Liver (tissue), 9 donors: Measurements from ENCODE around the gene CSMD2. TPM values are rescaled to one million over a fixed set of nuclear protein-coding genes. Genes with fewer than 3 reads are reported as not detected.

Experiments
- DNase-seq: peaks from one replicate; pipeline ENCODE4 v3.0.0-alpha.2; 2017; ENCODE audit warnings: low spot score
- H3K27ac ChIP-seq, 2 donors: one replicate each; pipeline ENCODE4 v1.7.0; 2013; ENCODE audit warnings: inconsistent platforms in 2 of 2, low read length in 2 of 2, control low read depth in 1 of 2, low read depth in 1 of 2, mild to moderate bottlenecking in 1 of 2
- H3K27me3 ChIP-seq, 4 donors: one replicate each; pipeline versions ENCODE4 v1.6.1 to v1.7.0; 2013; ENCODE audit warnings: low read length in 3 of 4, inconsistent platforms in 1 of 4, mild to moderate bottlenecking in 1 of 4, moderate library complexity in 1 of 4; ENCODE audit not compliant: control insufficient read depth in 4 of 4, insufficient read depth in 4 of 4
- H3K36me3 ChIP-seq, 4 donors: one replicate each; pipeline versions ENCODE4 v1.6.1 to v1.7.0; 2013; ENCODE audit warnings: low read length in 3 of 4, mild to moderate bottlenecking in 3 of 4, low read depth in 1 of 4, moderate library complexity in 1 of 4; ENCODE audit not compliant: control insufficient read depth in 4 of 4, insufficient read depth in 3 of 4
- H3K4me1 ChIP-seq, 4 donors: one replicate each; pipeline versions ENCODE4 v1.6.1 to v1.7.0; 2013; ENCODE audit warnings: low read length in 3 of 4, mild to moderate bottlenecking in 3 of 4, moderate library complexity in 1 of 4; ENCODE audit not compliant: control insufficient read depth in 4 of 4, insufficient read depth in 4 of 4
- H3K4me3 ChIP-seq, 3 donors: one replicate each; pipeline versions ENCODE4 v1.6.1 to v1.7.0; 2013; ENCODE audit warnings: low read length in 3 of 3, control low read depth in 1 of 3, low read depth in 1 of 3, mild to moderate bottlenecking in 1 of 3
- H3K9ac ChIP-seq, 2 donors: one replicate each; pipeline ENCODE4 v1.7.0; 2013; ENCODE audit warnings: low read length in 2 of 2, mild to moderate bottlenecking in 2 of 2, moderate library complexity in 2 of 2, control low read depth in 1 of 2, low read depth in 1 of 2
- H3K9me3 ChIP-seq, 4 donors: one replicate each; pipeline versions ENCODE4 v1.6.1 to v1.7.0; 2013; ENCODE audit warnings: low read length in 3 of 4; ENCODE audit not compliant: control insufficient read depth in 4 of 4
- ATF3 ChIP-seq: IDR thresholded peaks from 2 replicates; pipeline ENCODE4 v1.6.1; 2016; ENCODE audit warnings: antibody characterized with exemption
- CTCF ChIP-seq: fragments of 150-350 bp; IDR thresholded peaks from 2 replicates; pipeline ENCODE4 v1.5.1; 2017; ENCODE audit warnings: improper control_type of control experiment, low read depth, low read length; ENCODE audit not compliant: missing input control
- EGR1 ChIP-seq, 2 donors: IDR thresholded peaks; 2 replicates each; pipeline ENCODE4 v1.6.1; 2016 to 2018; ENCODE audit warnings: antibody characterized with exemption in 2 of 2, low read depth in 2 of 2
- FOXA1 ChIP-seq: IDR thresholded peaks from 2 replicates; pipeline ENCODE4 v1.6.1; 2016; ENCODE audit warnings: antibody characterized with exemption
- FOXA2 ChIP-seq: IDR thresholded peaks from 2 replicates; pipeline ENCODE4 v1.6.1; 2016; ENCODE audit warnings: antibody characterized with exemption
- GABPA ChIP-seq, 2 donors: IDR thresholded peaks in 1 of 2; conservative IDR thresholded peaks in 1 of 2; 2 replicates each; pipeline ENCODE4 v1.6.1; 2016; ENCODE audit warnings: antibody characterized with exemption in 2 of 2, mild to moderate bottlenecking in 1 of 2, moderate library complexity in 1 of 2
- HNF4A ChIP-seq, 2 donors: conservative IDR thresholded peaks; 2 replicates each; pipeline ENCODE4 v1.6.1; 2016; ENCODE audit warnings: antibody characterized with exemption in 2 of 2, mild to moderate bottlenecking in 2 of 2
- HNF4G ChIP-seq: IDR thresholded peaks from 2 replicates; pipeline ENCODE4 v1.6.1; 2016; ENCODE audit warnings: antibody characterized with exemption
- JUND ChIP-seq, 2 donors: IDR thresholded peaks; 2 replicates each; pipeline ENCODE4 v1.6.1; 2016; ENCODE audit warnings: antibody characterized with exemption in 2 of 2
- MAX ChIP-seq: IDR thresholded peaks from 2 replicates; pipeline ENCODE4 v1.6.1; 2016; ENCODE audit warnings: antibody characterized with exemption
- NR2F2 ChIP-seq: IDR thresholded peaks from 2 replicates; pipeline ENCODE4 v1.6.1; 2016; ENCODE audit warnings: antibody characterized with exemption
- RAD21 ChIP-seq, 2 donors: IDR thresholded peaks; 2 replicates each; pipeline ENCODE4 v1.6.1; 2016; ENCODE audit warnings: antibody characterized with exemption in 2 of 2, mild to moderate bottlenecking in 2 of 2
- REST ChIP-seq: IDR thresholded peaks from 2 replicates; pipeline ENCODE4 v1.6.1; 2016; ENCODE audit warnings: antibody characterized with exemption, mild to moderate bottlenecking
- RXRA ChIP-seq, 2 donors: IDR thresholded peaks; 2 replicates each; pipeline ENCODE4 v1.6.1; 2017 to 2018; ENCODE audit warnings: antibody characterized with exemption in 2 of 2, mild to moderate bottlenecking in 1 of 2
- SP1 ChIP-seq: IDR thresholded peaks from 2 replicates; pipeline ENCODE4 v1.6.1; 2018; ENCODE audit warnings: antibody characterized with exemption, mild to moderate bottlenecking
- TAF1 ChIP-seq: conservative IDR thresholded peaks from 2 replicates; pipeline ENCODE4 v1.6.1; 2016; ENCODE audit warnings: antibody characterized with exemption, mild to moderate bottlenecking
- YY1 ChIP-seq: IDR thresholded peaks from 2 replicates; pipeline ENCODE4 v1.6.1; 2016; ENCODE audit warnings: antibody characterized with exemption, mild to moderate bottlenecking
- ZBTB33 ChIP-seq: IDR thresholded peaks from 2 replicates; pipeline ENCODE4 v1.6.1; 2016; ENCODE audit warnings: antibody characterized with exemption
- WGBS: extraction: QIAGEN DNeasy Blood & Tissue Kit; methylation state at CpG from one replicate; pipeline ENCODE4 v1.1.7; 2013; 5-methylcytosine and 5-hydroxymethylcytosine counted together
- polyA plus RNA-seq, 2 donors: library from polyadenylated mRNA; stranded (reverse) in 1 of 2; unstranded in 1 of 2; fragments of 200-250 nt in 1 of 2; fragments of >200 nt in 1 of 2; fragmentation: Nextera tagmentation in 1 of 2; extraction: Ambion mirVana in 1 of 2; gene quantifications; one replicate each; pipeline versions ENCODE4 v1.2.1 to v1.2.3, GENCODE V29; 2013 to 2015
- total RNA-seq, 2 donors: library from RNA; depleted of rRNA; stranded (reverse); fragments of >200 nt; gene quantifications; one replicate each; pipeline ENCODE4 v1.2.3, GENCODE V29; 2014
- donor health status: healthy.
- donor health status: healthy.
- donor health status: healthy.
- donor health status: healthy.
- donor health status: healthy.

Gene CSMD2
- total and polyA plus RNA-seq, 4 donors, result 0.08 to 0.09 TPM; not detected in 2

GRCh38 chr1:33494929-33495328 is 670.1 kb downstream of the CSMD2 start:
- WGBS, result 98% methylated on average over 9 of the region's 9 CpGs
- H3K27ac ChIP-seq, result no peak overlapping the region
- TF ChIP-seq HNF4A (conservative IDR thresholded peaks at IDR 0.05) (no peak), FOXA2 (no peak), ATF3 (no peak), MAX (no peak), HNF4G (no peak), CTCF (no peak), SP1 (no peak), FOXA1 (no peak), JUND (IDR thresholded peaks at IDR 0.05) (no peak), REST (no peak), RAD21 (IDR thresholded peaks at IDR 0.05) (no peak), ZBTB33 (no peak), EGR1 (IDR thresholded peaks at IDR 0.05; ENCODE audit: low read depth in 2 of 2) (no peak), TAF1 (no peak), YY1 (no peak), RXRA (IDR thresholded peaks at IDR 0.05) (no peak), NR2F2 (no peak), GABPA (IDR thresholded peaks at IDR 0.05 in 1 of 2, conservative IDR thresholded peaks at IDR 0.05 in 1 of 2) (no peak)
- H3K4me3 ChIP-seq, result peak overlapping the region in 2 of 3 donors; percentile 27 to 53
- H3K9me3 ChIP-seq, result peaks cover 20 to 54% (median 41%) of the 10 kb centered on the region in 4 donors
- no peaks in the 10 kb centered on the region for H3K27me3 ChIP-seq
- DNase-seq, result no peak
- no peak overlapping the region for H3K9ac ChIP-seq
- peaks cover 7 to 38% (median 24%) of the 10 kb centered on the region in 4 donors for H3K36me3 ChIP-seq
- H3K4me1 ChIP-seq, result no peaks in the 10 kb centered on the region
